GM12864 (cell line): ENCODE data around the gene KCNA3.
A peak's percentile ranks its signal among the peaks of the same experiment; 100 is the strongest.

Experiments used
- DNase-seq: peaks from one replicate; pipeline ENCODE4 v3.0.0-alpha.2; 2011; ENCODE audit warnings: low read depth
- H3K4me3 ChIP-seq: 2 replicates; pipeline ENCODE4 v1.5.1; 2011; ENCODE audit warnings: mild to moderate bottlenecking, low read depth, low read length, control low read depth
- CTCF ChIP-seq: IDR thresholded peaks from 2 replicates; pipeline ENCODE4 v1.5.1; 2011; ENCODE audit warnings: low read depth, mild to moderate bottlenecking, moderate library complexity, low read length, control low read depth, inconsistent platforms; ENCODE audit errors: missing control alignments

The KCNA3 gene

GRCh38 chr1:110628323-110629105 is 46.2 kb downstream of the KCNA3 start:
- no peak for DNase-seq
- no peak overlapping the region for H3K4me3 ChIP-seq
- TF ChIP-seq CTCF = no peak

- TF ChIP-seq CTCF = no peak
- no peak overlapping the region for H3K4me3 ChIP-seq
- DNase-seq = no peak
Measured at GRCh38 chr1:110627764-110628163, 47.0 kb downstream of the KCNA3 start.

GRCh38 chr1:110626889-110627288 is 47.9 kb downstream of the KCNA3 start:
- TF ChIP-seq CTCF = no peak

More at GRCh38 chr1:110626889-110627288, 47.9 kb downstream of the KCNA3 start:
- H3K4me3 ChIP-seq = no peak overlapping the region
- peak; percentile 29 for DNase-seq
